ENCODE measurements around the gene FSTL4. TPM values are rescaled to one million over a fixed set of nuclear protein-coding genes. Genes with fewer than 3 reads are reported as not detected.

The FSTL4 gene
- total RNA-seq, 1 experiment from 2014 or later, result not detected

GRCh38 chr5:133428072-133428660, 184.2 kb downstream of the FSTL4 start:
- no peak for DNase-seq (ENCODE audit: low read depth)
- in situ Hi-C loops (cut with HindIII; ENCODE audit: low pct_unique_long_range_greater_than_20kb, low sequenced_read_pairs), result no loop called here

GRCh38 chr5:133427121-133427777, 185.1 kb downstream of the FSTL4 start:
- in situ Hi-C loops (cut with HindIII; ENCODE audit: low pct_unique_long_range_greater_than_20kb, low sequenced_read_pairs), result no loop called here

DNA sequence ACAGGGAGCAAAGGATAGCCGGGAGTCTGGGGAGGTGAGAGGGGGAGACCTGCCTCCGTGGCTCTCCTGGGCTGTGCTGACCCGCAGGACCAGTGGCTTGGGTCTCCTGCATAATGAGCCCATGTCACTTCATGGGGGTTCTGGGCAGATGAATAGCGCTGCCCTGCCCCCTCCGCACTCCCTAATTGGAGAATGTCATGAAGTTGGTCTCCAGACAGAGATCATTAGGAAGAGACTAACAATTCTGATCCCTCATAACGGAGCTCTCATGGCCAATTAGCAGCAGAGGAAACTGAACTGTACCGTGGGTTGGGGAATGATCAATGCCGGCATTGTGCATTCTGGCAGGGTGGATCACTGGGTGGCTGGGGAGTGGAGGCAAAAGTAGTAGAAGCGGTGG, 186.1 kb downstream of the FSTL4 start:
- no peak for DNase-seq (ENCODE audit: low read depth)
- in situ Hi-C loops (cut with HindIII; ENCODE audit: low pct_unique_long_range_greater_than_20kb, low sequenced_read_pairs), result no loop called here

More at GRCh38 chr5:133427121-133427777, 185.1 kb downstream of the FSTL4 start:
- no peak for DNase-seq (ENCODE audit: low read depth)

GRCh38 chr5:133425764-133426163, 186.6 kb downstream of the FSTL4 start:
- no peak for DNase-seq (ENCODE audit: low read depth)
- in situ Hi-C loops (cut with HindIII; ENCODE audit: low pct_unique_long_range_greater_than_20kb, low sequenced_read_pairs), result no loop called here

DNA sequence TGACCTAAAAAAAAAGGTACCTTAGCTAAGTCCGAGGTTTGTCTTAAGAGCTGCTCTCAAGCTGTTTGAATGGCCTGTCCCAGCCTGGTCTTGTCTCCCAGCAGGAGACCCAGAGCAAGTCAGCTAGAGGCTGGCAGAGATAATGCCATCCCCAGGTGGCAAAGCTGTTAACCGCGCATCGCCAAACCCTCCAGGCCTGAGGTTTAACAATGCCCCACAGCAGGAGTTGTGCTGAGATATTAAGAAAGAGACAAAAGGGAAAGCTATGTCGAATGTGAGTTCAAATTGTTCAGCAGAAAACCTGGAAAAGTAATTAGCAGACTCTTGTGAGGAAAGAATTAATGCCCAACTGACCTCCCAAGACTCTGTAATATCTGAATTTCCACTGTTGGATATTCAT, 187.1 kb downstream of the FSTL4 start:
- in situ Hi-C loops (cut with HindIII; ENCODE audit: low pct_unique_long_range_greater_than_20kb, low sequenced_read_pairs), result no loop called here

GRCh38 chr5:133423618-133424282, 188.6 kb downstream of the FSTL4 start:
- in situ Hi-C loops (cut with HindIII; ENCODE audit: low pct_unique_long_range_greater_than_20kb, low sequenced_read_pairs), result no loop called here
- DNase-seq (ENCODE audit: low read depth), result peak; percentile 54

More for the DNA sequence above, 187.1 kb downstream of the FSTL4 start:
- no peak for DNase-seq (ENCODE audit: low read depth)

DNA sequence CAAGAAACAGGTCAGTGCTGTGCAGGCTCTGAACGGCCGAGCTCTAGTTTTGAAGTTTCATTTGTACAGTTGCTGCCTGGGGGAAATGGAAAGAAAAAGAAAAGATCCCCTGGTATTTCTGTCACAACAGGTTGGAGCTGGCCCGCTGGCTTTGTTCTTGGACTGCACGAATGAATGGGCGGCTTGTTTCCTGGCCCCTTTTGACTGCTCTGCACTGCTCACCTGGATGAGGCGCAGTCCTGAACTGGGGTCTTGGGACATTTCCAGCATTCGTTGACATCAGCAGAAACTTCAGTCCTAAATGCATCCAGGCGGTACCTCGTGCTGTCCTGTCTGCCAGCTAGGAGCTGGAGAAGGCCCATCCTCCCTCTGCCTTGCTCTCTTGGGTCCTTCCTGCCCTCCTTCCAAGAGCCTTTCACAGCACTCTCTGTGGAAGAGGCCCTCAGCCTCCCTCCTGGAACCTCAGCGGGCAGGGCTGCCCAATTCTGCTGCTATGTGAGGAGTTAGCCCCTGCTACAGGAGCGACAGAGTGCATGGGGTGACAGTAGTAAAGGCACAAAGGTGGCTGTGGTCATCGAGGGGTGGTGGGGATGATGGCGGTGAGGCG, 189.2 kb downstream of the FSTL4 start:
- in situ Hi-C loops (cut with HindIII; ENCODE audit: low pct_unique_long_range_greater_than_20kb, low sequenced_read_pairs), result no loop called here
- DNase-seq (ENCODE audit: low read depth), result no peak

GRCh38 chr5:133421806-133422205, 190.5 kb downstream of the FSTL4 start:
- no peak for DNase-seq (ENCODE audit: low read depth)
- in situ Hi-C loops (cut with HindIII; ENCODE audit: low pct_unique_long_range_greater_than_20kb, low sequenced_read_pairs), result no loop called here

DNA sequence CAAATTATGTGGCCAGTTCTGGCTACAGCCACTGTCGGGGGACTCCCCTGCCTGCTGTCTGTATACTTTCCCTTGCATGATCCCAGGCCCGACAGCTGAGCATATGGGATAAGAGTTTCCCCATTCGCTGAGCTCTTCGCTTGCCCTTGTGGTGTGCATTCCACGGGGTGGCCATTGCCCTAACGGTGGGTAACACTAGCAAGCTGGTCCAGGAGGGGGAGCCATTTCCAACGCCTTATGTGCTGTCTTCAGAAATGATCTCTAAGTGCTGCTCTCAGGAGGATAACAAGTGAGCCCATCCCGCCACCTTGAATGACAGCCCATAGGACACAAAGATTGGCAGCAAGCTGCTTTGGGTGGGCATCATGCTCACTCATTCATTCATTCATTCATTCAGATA, 190.9 kb downstream of the FSTL4 start:
- in situ Hi-C loops (cut with HindIII; ENCODE audit: low pct_unique_long_range_greater_than_20kb, low sequenced_read_pairs), result no loop called here

GRCh38 chr5:133420440-133421301, 191.7 kb downstream of the FSTL4 start:
- in situ Hi-C loops (cut with HindIII; ENCODE audit: low pct_unique_long_range_greater_than_20kb, low sequenced_read_pairs), result no loop called here

More for the DNA sequence above, 190.9 kb downstream of the FSTL4 start:
- DNase-seq (ENCODE audit: low read depth), result no peak

GRCh38 chr5:133415906-133416305, 196.4 kb downstream of the FSTL4 start:
- in situ Hi-C loops (cut with HindIII; ENCODE audit: low pct_unique_long_range_greater_than_20kb, low sequenced_read_pairs), result no loop called here
- no peak for DNase-seq (ENCODE audit: low read depth)

More at GRCh38 chr5:133420440-133421301, 191.7 kb downstream of the FSTL4 start:
- no peak for DNase-seq (ENCODE audit: low read depth)

GRCh38 chr5:133415506-133415905, 196.8 kb downstream of the FSTL4 start:
- in situ Hi-C loops (cut with HindIII; ENCODE audit: low pct_unique_long_range_greater_than_20kb, low sequenced_read_pairs), result no loop called here
- no peak for DNase-seq (ENCODE audit: low read depth)

GRCh38 chr5:133412661-133413060, 199.7 kb downstream of the FSTL4 start:
- in situ Hi-C loops (cut with HindIII; ENCODE audit: low pct_unique_long_range_greater_than_20kb, low sequenced_read_pairs), result no loop called here
- DNase-seq (ENCODE audit: low read depth), result no peak

- in situ Hi-C loops (cut with HindIII; ENCODE audit: low pct_unique_long_range_greater_than_20kb, low sequenced_read_pairs), result no loop called here
Measured at GRCh38 chr5:133410335-133410828, 202.0 kb downstream of the FSTL4 start.

DNA sequence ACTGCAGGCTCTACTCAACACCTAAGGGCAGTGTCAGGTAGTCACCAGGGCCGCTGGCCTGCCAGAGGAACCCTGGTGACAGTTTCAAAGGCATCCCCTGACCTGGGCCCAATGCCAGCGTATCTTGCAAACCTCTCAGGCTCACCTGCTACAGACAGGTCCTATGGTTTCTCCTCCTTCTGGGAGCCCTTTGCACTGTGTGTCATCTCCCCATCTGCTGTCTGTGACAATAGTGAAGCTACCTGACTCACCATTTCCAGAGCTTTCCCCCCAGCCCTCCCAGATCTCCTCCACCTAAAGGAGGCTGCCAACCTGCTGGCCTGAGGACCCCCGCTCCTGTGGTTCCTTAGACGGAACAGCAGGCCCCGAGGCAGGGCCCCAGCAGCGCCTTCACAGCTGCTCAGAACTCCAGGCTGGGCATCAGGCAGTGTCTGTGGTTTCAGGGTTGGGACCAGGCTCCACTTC, 203.1 kb downstream of the FSTL4 start:
- DNase-seq (ENCODE audit: low read depth), result no peak
- in situ Hi-C loops (cut with HindIII; ENCODE audit: low pct_unique_long_range_greater_than_20kb, low sequenced_read_pairs), result no loop called here

More at GRCh38 chr5:133410335-133410828, 202.0 kb downstream of the FSTL4 start:
- no peak for DNase-seq (ENCODE audit: low read depth)

GRCh38 chr5:133408322-133408721, 204.0 kb downstream of the FSTL4 start:
- DNase-seq (ENCODE audit: low read depth), result no peak
- in situ Hi-C loops (cut with HindIII; ENCODE audit: low pct_unique_long_range_greater_than_20kb, low sequenced_read_pairs), result no loop called here

DNA sequence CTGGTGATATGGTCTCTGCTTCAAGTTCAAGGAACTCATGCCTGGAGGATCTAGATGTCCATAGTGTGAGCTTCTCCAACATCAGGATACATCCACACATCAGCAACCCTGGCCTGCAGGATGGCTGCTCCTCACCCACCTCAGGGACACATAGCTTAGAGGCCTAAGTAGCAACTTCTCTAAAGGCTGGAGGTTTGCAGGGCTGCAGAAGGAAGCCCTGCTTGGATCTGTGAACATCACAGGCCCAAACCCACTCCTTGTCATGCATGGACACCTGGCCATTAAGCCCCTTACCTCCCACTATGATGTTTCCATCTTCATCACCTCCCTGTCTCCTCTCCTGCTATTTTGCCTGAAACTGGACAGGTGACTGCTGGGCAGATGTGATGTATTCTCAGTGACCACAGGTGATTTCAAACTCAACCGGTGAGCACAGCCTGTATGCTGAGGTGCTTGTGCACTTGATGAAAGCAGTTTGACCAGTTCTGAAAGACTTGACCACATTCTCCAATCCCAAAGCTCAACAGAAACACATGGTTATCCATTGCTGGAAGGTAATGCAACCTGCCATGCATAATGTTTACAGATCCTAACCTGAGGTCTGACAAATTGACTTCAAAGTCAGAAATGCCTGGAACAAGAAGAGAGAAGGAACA, 205.2 kb downstream of the FSTL4 start:
- in situ Hi-C loops (cut with HindIII; ENCODE audit: low pct_unique_long_range_greater_than_20kb, low sequenced_read_pairs), result no loop called here
- no peak for DNase-seq (ENCODE audit: low read depth)

Measured in Caki2 (cell line).